ENCODE measurements around the gene STARD13. TPM values are rescaled to one million over a fixed set of nuclear protein-coding genes. Genes with fewer than 3 reads are reported as not detected.

The STARD13 gene
- total RNA-seq, 2 experiments from 2014 or later, result 0.48 to 0.99 TPM

DNA sequence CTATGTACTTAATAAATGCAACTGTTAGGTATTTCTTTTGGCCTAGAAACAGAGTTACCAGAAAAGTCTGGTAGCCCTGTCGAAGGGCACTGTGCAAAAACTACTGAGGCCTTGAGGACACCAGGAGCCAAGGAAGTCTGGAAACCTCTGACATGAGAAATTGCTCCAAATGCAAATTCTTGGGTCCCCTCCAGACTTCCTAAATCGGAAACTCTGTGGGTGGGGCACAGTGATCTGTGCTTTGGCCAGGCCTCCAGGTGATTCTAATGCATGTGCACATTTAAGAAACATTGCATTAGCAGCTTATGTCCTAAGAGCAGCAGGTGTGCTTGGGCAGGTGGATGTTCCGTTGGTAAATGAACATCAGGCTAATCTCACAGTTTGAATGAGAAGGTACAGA lies 50.0 kb downstream of the STARD13 start:
- peaks cover 5% of the 10 kb centered on the region for H3K36me3 Mint-ChIP-seq
- ChIA-PET POLR2A (no interaction called here), CTCF (no interaction called here)
- no peak overlapping the region for H3K4me3 Mint-ChIP-seq
- H3K27ac Mint-ChIP-seq, result no peak overlapping the region
- H3K4me1 Mint-ChIP-seq (ENCODE audit: low read depth), result peaks cover 2% of the 10 kb centered on the region
- no peak for DNase-seq
- intact Hi-C loops (cut with micrococcal nuclease), result no loop called here
- peaks cover 12% of the 10 kb centered on the region for H3K9me3 Mint-ChIP-seq
- H3K27me3 Mint-ChIP-seq, result peaks cover 4% of the 10 kb centered on the region

- CTCF ChIA-PET, result no interaction called here
- Mint-ChIP-seq H3K27ac (no peak overlapping the region), H3K9me3 (peaks cover 12% of the 10 kb centered on the region), H3K27me3 (peaks cover 4% of the 10 kb centered on the region), H3K4me3 (no peak overlapping the region), H3K36me3 (peaks cover 5% of the 10 kb centered on the region), H3K4me1 (ENCODE audit: low read depth) (peaks cover 4% of the 10 kb centered on the region)
- intact Hi-C loops (cut with micrococcal nuclease), result no loop called here
- POLR2A ChIA-PET, result no interaction called here
- DNase-seq, result no peak
Observed at GRCh38 chr13:33235078-33235477, 50.5 kb downstream of the STARD13 start.

GRCh38 chr13:33233547-33233946 lies 52.0 kb downstream of the STARD13 start:
- Mint-ChIP-seq H3K27ac (no peak overlapping the region), H3K27me3 (peaks cover 4% of the 10 kb centered on the region), H3K9me3 (peaks cover 12% of the 10 kb centered on the region), H3K36me3 (peaks cover 5% of the 10 kb centered on the region), H3K4me3 (no peak overlapping the region), H3K4me1 (ENCODE audit: low read depth) (peaks cover 10% of the 10 kb centered on the region)
- POLR2A ChIA-PET, result no interaction called here
- DNase-seq, result no peak
- CTCF ChIA-PET, result no interaction called here
- intact Hi-C loops (cut with micrococcal nuclease), result no loop called here

GRCh38 chr13:33232883-33233282 lies 52.7 kb downstream of the STARD13 start:
- ChIA-PET POLR2A (no interaction called here), CTCF (no interaction called here)
- Mint-ChIP-seq H3K27ac (no peak overlapping the region), H3K36me3 (peaks cover 5% of the 10 kb centered on the region), H3K4me1 (ENCODE audit: low read depth) (peaks cover 10% of the 10 kb centered on the region), H3K4me3 (no peak overlapping the region), H3K27me3 (peaks cover 4% of the 10 kb centered on the region), H3K9me3 (peaks cover 12% of the 10 kb centered on the region)
- intact Hi-C loops (cut with micrococcal nuclease), result no loop called here
- no peak for DNase-seq

DNA sequence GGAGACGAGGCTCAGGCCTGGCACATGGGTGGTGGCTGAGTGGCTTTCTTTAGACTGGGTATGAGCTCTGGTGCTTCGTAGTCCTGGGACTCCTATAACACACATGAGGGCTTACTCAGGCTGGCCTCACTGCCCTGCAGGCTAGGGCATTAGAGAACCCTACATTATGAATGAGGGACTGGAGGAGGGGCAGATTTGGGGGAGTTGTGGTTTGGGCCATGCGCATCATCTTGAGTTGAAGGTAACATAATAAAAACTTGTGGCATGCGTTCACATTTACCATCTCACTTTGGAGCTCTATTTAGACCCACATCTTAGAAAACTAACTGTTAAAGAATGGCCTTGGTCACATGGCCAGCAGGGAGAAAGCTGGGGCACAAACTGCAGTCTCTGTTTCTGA lies 54.2 kb downstream of the STARD13 start:
- Mint-ChIP-seq H3K9me3 (peaks cover 12% of the 10 kb centered on the region), H3K4me3 (no peak overlapping the region), H3K36me3 (peaks cover 5% of the 10 kb centered on the region), H3K4me1 (ENCODE audit: low read depth) (peaks cover 10% of the 10 kb centered on the region), H3K27me3 (peaks cover 5% of the 10 kb centered on the region), H3K27ac (no peak overlapping the region)
- DNase-seq, result no peak
- ChIA-PET POLR2A (no interaction called here), CTCF (interaction anchor here (2.5 kb wide), 1 partner anchor 492 kb away, joined by 15 read pairs; no protein-coding TSS in a partner anchor)
- intact Hi-C loops (cut with micrococcal nuclease), result no loop called here

GRCh38 chr13:33230178-33230881 lies 55.2 kb downstream of the STARD13 start:
- no peak overlapping the region for H3K27ac Mint-ChIP-seq
- H3K36me3 Mint-ChIP-seq, result peaks cover 5% of the 10 kb centered on the region
- POLR2A ChIA-PET, result interaction anchor here (1.2 kb wide), 1 partner anchor 10 kb away, joined by 3 read pairs; no protein-coding TSS in a partner anchor

GRCh38 chr13:33229446-33230177 lies 55.9 kb downstream of the STARD13 start:
- H3K9me3 Mint-ChIP-seq, result peaks cover 13% of the 10 kb centered on the region
- no peak overlapping the region for H3K4me3 Mint-ChIP-seq
- no peak overlapping the region for H3K27ac Mint-ChIP-seq
- H3K4me1 Mint-ChIP-seq (ENCODE audit: low read depth), result peaks cover 10% of the 10 kb centered on the region
- H3K27me3 Mint-ChIP-seq, result peaks cover 5% of the 10 kb centered on the region
- H3K36me3 Mint-ChIP-seq, result peaks cover 5% of the 10 kb centered on the region
- DNase-seq, result no peak
- POLR2A ChIA-PET, result interaction anchor here (1.2 kb wide), 1 partner anchor 10 kb away, joined by 3 read pairs; no protein-coding TSS in a partner anchor
- intact Hi-C loops (cut with micrococcal nuclease), result loop anchor here (5.0 kb wide), 1 partner anchor 1933 kb away; no protein-coding TSS in a partner anchor
- CTCF ChIA-PET, result interaction anchor here (1.3 to 2.5 kb wide), 2 partner anchors 266 to 494 kb away, joined by 3 to 15 read pairs; no protein-coding TSS in a partner anchor

More at GRCh38 chr13:33230178-33230881, 55.2 kb downstream of the STARD13 start:
- Mint-ChIP-seq H3K4me1 (ENCODE audit: low read depth) (peaks cover 10% of the 10 kb centered on the region), H3K9me3 (peaks cover 12% of the 10 kb centered on the region), H3K27me3 (peaks cover 5% of the 10 kb centered on the region), H3K4me3 (no peak overlapping the region)
- no peak for DNase-seq
- intact Hi-C loops (cut with micrococcal nuclease), result no loop called here
- CTCF ChIA-PET, result interaction anchor here (1.3 to 2.5 kb wide), 2 partner anchors 265 to 493 kb away, joined by 3 to 15 read pairs; no protein-coding TSS in a partner anchor

GRCh38 chr13:33228648-33229445 lies 56.7 kb downstream of the STARD13 start:
- Mint-ChIP-seq H3K27ac (no peak overlapping the region), H3K4me3 (no peak overlapping the region), H3K36me3 (peaks cover 5% of the 10 kb centered on the region), H3K9me3 (peaks cover 21% of the 10 kb centered on the region), H3K4me1 (ENCODE audit: low read depth) (peaks cover 10% of the 10 kb centered on the region), H3K27me3 (peaks cover 5% of the 10 kb centered on the region)
- DNase-seq, result no peak
- ChIA-PET CTCF (interaction anchor here (1.0 to 2.5 kb wide), 5 partner anchors 11 to 495 kb away, joined by 3 to 25 read pairs (median 4); no protein-coding TSS in a partner anchor), POLR2A (no interaction called here)
- intact Hi-C loops (cut with micrococcal nuclease), result loop anchor here (1.0 to 5.0 kb wide), 3 partner anchors 313 to 1933 kb away; no protein-coding TSS in a partner anchor

- Mint-ChIP-seq H3K27me3 (peaks cover 3% of the 10 kb centered on the region), H3K4me1 (ENCODE audit: low read depth) (peaks cover 10% of the 10 kb centered on the region), H3K27ac (no peak overlapping the region), H3K4me3 (no peak overlapping the region), H3K9me3 (peaks cover 17% of the 10 kb centered on the region), H3K36me3 (peaks cover 5% of the 10 kb centered on the region)
- POLR2A ChIA-PET, result no interaction called here
- no peak for DNase-seq
- CTCF ChIA-PET, result interaction anchor here (1.0 to 2.5 kb wide), 8 partner anchors 11 to 496 kb away, joined by 3 to 25 read pairs (median 4); no protein-coding TSS in a partner anchor
- intact Hi-C loops (cut with micrococcal nuclease), result loop anchor here (1.0 to 5.0 kb wide), 3 partner anchors 314 to 1934 kb away; no protein-coding TSS in a partner anchor
Observed at GRCh38 chr13:33227927-33228647, 57.5 kb downstream of the STARD13 start.

GRCh38 chr13:33224686-33225085 lies 60.9 kb downstream of the STARD13 start:
- no peak overlapping the region for H3K4me3 Mint-ChIP-seq
- no peak overlapping the region for H3K27ac Mint-ChIP-seq
- H3K4me1 Mint-ChIP-seq (ENCODE audit: low read depth), result peaks cover 6% of the 10 kb centered on the region
- ChIA-PET CTCF (interaction anchor here (1.1 to 1.9 kb wide), 2 partner anchors 318 to 499 kb away, joined by 5 to 7 read pairs; no protein-coding TSS in a partner anchor), POLR2A (no interaction called here)
- H3K36me3 Mint-ChIP-seq, result no peaks in the 10 kb centered on the region
- H3K27me3 Mint-ChIP-seq, result peaks cover 3% of the 10 kb centered on the region
- H3K9me3 Mint-ChIP-seq, result peaks cover 9% of the 10 kb centered on the region
- no peak for DNase-seq
- intact Hi-C loops (cut with micrococcal nuclease), result loop anchor here (5.0 kb wide), 1 partner anchor 1938 kb away; no protein-coding TSS in a partner anchor

GRCh38 chr13:33224191-33224590 lies 61.4 kb downstream of the STARD13 start:
- ChIA-PET POLR2A (no interaction called here), CTCF (interaction anchor here (0.7 to 1.9 kb wide), 4 partner anchors 15 to 562 kb away, joined by 3 to 7 read pairs (median 4); no protein-coding TSS in a partner anchor)
- intact Hi-C loops (cut with micrococcal nuclease), result no loop called here
- Mint-ChIP-seq H3K27ac (no peak overlapping the region), H3K9me3 (peaks cover 9% of the 10 kb centered on the region), H3K27me3 (peaks cover 3% of the 10 kb centered on the region), H3K4me1 (ENCODE audit: low read depth) (peaks cover 6% of the 10 kb centered on the region), H3K4me3 (no peak overlapping the region), H3K36me3 (no peaks in the 10 kb centered on the region)
- no peak for DNase-seq
